AG04450 (cell line): ENCODE results near the gene CDKAL1. TPM values are rescaled to one million over a fixed set of nuclear protein-coding genes. Genes with fewer than 3 reads are reported as not detected.

Source experiments
- CTCF ChIA-PET: fragments of 300-600, 350-600 bp; formaldehyde crosslinking; extraction: SDS; loops from one replicate; lab custom pipeline; 2022; ENCODE audit warnings: antibody characterized with exemption, inconsistent platforms; lab: Charles Lee
- POLR2A ChIA-PET: fragments of 350-600 bp; formaldehyde crosslinking; extraction: SDS; loops from one replicate; lab custom pipeline; 2021; ENCODE audit warnings: antibody characterized with exemption, inconsistent platforms; lab: Yijun Ruan, JAX
- DNase-seq: peaks from one replicate; pipeline ENCODE4 v3.0.0-alpha.2; 2011; ENCODE audit warnings: low read depth, low spot score
- H3K27ac ChIP-seq: one replicate; pipeline ENCODE4 v1.5.1; 2012; ENCODE audit warnings: low read depth, low read length, control low read depth
- H3K27me3 ChIP-seq: one replicate; pipeline ENCODE4 v1.6.0; 2012; ENCODE audit warnings: low read length; ENCODE audit not compliant: control insufficient read depth, insufficient read depth
- H3K4me3 ChIP-seq: 2 replicates; pipeline ENCODE4 v1.5.1; 2011; ENCODE audit warnings: mild to moderate bottlenecking, low read depth, low read length, control low read depth
- H3K9me3 ChIP-seq: 2 replicates; pipeline ENCODE4 v1.5.1; 2012; ENCODE audit warnings: low read length; ENCODE audit not compliant: control insufficient read depth, insufficient read depth
- polyA plus RNA-seq: library from polyadenylated mRNA; depleted of rRNA; stranded (reverse); fragments of >200 nt; gene quantifications from 2 replicates; pipeline ENCODE4 v1.2.3, GENCODE V29; 2011
- TF ChIP-seq, protein P1 (sequence below): IDR thresholded peaks from 2 replicates; pipeline ENCODE4 v1.5.1; 2011; ENCODE audit warnings: low read depth, low read length, control low read depth, inconsistent platforms

CDKAL1 gene
- polyA plus RNA-seq, 1 experiment: 9.2 TPM

DNA sequence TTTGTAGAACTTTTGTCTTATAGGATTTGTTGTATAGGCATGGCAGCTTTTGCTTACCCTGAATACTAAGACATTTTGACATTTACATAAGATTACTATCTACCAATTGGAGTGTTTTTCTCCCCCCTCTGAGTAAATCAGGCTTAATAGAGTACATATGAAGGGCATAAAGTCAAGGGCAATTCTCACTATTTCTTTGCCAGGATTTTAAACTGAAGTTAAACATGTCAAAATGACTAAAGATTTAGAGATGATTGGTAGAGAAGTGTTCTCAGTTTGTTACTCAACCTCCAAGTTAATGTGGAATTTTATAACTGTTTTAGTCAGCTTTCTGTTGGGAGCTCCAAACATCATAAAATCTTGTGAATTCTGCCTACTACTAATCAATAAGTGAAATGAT lies 157.8 kb downstream of the CDKAL1 start:
- no peaks in the 10 kb centered on the region for H3K9me3 ChIP-seq
- H3K4me3 ChIP-seq: no peak overlapping the region
- no peak overlapping the region for H3K27ac ChIP-seq
- ChIA-PET CTCF (no interaction called here), POLR2A (no interaction called here)
- TF ChIP-seq, protein P1, sequence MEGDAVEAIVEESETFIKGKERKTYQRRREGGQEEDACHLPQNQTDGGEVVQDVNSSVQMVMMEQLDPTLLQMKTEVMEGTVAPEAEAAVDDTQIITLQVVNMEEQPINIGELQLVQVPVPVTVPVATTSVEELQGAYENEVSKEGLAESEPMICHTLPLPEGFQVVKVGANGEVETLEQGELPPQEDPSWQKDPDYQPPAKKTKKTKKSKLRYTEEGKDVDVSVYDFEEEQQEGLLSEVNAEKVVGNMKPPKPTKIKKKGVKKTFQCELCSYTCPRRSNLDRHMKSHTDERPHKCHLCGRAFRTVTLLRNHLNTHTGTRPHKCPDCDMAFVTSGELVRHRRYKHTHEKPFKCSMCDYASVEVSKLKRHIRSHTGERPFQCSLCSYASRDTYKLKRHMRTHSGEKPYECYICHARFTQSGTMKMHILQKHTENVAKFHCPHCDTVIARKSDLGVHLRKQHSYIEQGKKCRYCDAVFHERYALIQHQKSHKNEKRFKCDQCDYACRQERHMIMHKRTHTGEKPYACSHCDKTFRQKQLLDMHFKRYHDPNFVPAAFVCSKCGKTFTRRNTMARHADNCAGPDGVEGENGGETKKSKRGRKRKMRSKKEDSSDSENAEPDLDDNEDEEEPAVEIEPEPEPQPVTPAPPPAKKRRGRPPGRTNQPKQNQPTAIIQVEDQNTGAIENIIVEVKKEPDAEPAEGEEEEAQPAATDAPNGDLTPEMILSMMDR: no peak
- no peaks in the 10 kb centered on the region for H3K27me3 ChIP-seq
- no peak for DNase-seq

DNA sequence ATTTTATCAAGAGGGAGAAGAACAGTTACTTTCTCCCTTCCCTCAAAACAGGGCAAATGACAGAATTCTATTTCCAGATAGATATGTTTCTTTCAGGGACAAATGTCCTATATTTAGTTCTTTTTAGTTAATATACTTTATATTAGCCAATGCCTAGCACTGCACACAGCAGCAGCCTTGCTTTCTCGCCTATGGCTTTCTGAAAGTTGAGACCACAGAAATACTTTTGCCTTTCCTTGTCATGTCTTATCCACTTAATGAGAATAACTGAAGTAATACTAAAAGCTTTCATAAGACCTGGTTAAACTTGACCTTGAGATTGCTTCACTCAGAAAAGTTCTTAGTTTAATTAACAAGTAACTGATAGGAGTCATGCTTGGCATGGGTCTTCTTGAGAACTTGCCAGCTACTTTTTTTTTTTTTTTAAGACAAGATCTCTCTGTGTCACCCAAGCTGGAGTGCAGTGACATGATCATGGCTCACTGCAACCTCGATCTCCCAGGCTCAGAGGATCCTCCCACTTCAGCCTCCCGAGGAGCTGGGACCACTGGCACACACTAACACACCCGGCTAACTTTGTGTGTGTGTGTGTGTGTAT lies 159.3 kb downstream of the CDKAL1 start:
- H3K27ac ChIP-seq: no peak overlapping the region
- no peaks in the 10 kb centered on the region for H3K27me3 ChIP-seq
- H3K9me3 ChIP-seq: no peaks in the 10 kb centered on the region
- ChIA-PET CTCF (no interaction called here), POLR2A (interaction anchor here (0.6 kb wide), 1 partner anchor 59 kb away, joined by 4 read pairs; no protein-coding TSS in a partner anchor)
- no peak overlapping the region for H3K4me3 ChIP-seq
- no peak for DNase-seq
- TF ChIP-seq, protein P1: no peak

- CTCF ChIA-PET: no interaction called here
- POLR2A ChIA-PET: interaction anchor here (0.7 kb wide), 1 partner anchor 898 kb away, joined by 3 read pairs; no protein-coding TSS in a partner anchor
- Histone ChIP-seq H3K9me3 (no peaks in the 10 kb centered on the region), H3K27me3 (no peaks in the 10 kb centered on the region), H3K4me3 (no peak overlapping the region), H3K27ac (no peak overlapping the region)
- TF ChIP-seq, protein P1: no peak
- DNase-seq: peak; percentile 52
Measured at GRCh38 chr6:20696676-20697075, 162.4 kb downstream of the CDKAL1 start.

DNA sequence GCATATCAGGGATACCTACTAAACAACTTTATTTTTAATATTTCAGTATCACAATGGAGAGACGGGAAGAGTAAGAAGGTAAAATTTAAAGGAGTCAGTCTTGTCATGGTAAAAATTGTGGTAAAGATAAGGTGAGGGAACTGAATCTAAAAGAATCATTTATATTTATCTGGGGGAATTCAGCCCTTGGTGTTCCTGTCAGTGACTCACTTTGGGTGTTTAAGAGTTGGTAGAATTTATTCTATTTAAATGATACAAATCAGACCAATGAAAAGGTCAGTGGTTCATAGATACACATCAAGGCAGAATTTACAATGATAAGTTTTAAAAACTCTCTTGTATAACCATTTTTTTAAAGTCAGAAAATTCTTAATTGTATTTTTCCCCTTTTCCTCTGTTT lies 164.4 kb downstream of the CDKAL1 start:
- no peak overlapping the region for H3K4me3 ChIP-seq
- CTCF ChIA-PET: no interaction called here
- DNase-seq: no peak
- POLR2A ChIA-PET: no interaction called here
- H3K27ac ChIP-seq: no peak overlapping the region
- TF ChIP-seq, protein P1: no peak
- no peaks in the 10 kb centered on the region for H3K27me3 ChIP-seq
- no peaks in the 10 kb centered on the region; the same call in 1 of the 2 replicates for H3K9me3 ChIP-seq

DNA sequence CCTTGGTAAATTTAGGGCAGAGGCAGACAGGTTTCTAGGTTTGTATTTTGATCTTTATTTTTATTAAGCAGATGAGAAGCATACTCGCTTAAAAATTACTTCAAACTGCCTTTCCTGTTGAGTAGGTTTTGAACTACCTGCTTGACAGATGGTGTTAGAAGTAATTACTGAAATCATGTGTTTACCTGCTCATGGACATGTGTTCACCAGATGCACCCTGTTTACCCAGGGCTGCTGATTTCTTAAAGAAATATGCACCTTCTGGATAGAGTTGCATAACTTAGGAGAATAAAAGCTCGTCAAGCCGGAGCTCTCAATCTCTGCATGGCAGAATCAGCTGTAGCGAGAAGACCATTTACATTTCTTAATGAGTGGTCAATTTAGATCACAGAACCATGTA lies 165.1 kb downstream of the CDKAL1 start:
- ChIA-PET POLR2A (no interaction called here), CTCF (no interaction called here)
- TF ChIP-seq, protein P1: no peak
- Histone ChIP-seq H3K27me3 (no peaks in the 10 kb centered on the region), H3K4me3 (no peak overlapping the region), H3K9me3 (no peaks in the 10 kb centered on the region; the same call in 1 of the 2 replicates), H3K27ac (no peak overlapping the region)
- no peak for DNase-seq
